OCI-LY1 (cell line): ENCODE data around the gene LIN28A.

ENCODE experiments used
- CTCF ChIP-seq: fragments of 200-600 bp; sonication (generic), shearing (Covaris generic); IDR thresholded peaks from 2 replicates; pipeline ENCODE4 v1.5.1; 2017; ENCODE audit warnings: mild to moderate bottlenecking, antibody characterized with exemption, low read length, moderate library complexity, mixed read lengths
- EZH2 ChIP-seq: fragments of 200-600 bp; sonication (generic), shearing (Covaris generic); IDR thresholded peaks from 2 replicates; pipeline ENCODE4 v1.8.0; 2017; ENCODE audit warnings: borderline replicate concordance, mixed run types, mild to moderate bottlenecking, antibody characterized with exemption, low read length, moderate library complexity, mixed read lengths

DNA sequence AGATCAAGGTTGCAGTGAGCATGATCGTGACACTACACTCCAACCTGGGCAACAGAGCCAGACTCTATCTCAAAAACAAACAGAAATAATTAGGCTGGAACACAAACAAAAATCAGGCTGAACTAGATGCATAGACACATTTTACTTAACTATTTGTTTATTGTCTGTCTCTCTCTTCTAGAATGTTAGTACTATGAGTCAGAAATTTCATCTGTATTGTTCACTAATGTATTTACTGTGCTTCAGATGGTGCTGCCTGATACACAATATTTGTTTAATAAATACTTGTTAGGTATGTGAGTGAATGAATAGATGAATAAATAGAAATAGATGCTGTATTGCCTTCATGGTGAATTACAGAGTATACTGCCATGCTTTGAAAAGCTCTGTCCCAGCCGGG is 6.0 kb upstream of the LIN28A start:
- TF ChIP-seq EZH2: no peak
- no peak for TF ChIP-seq CTCF
